Mesenchymal stem cell (in vitro differentiated cells and primary cell): ENCODE measurements around the gene ORM1.

Experiments used
- DNase-seq: peaks from one replicate; pipeline ENCODE4 v3.0.0-alpha.2; 2013
- H2AFZ ChIP-seq: one replicate; pipeline ENCODE4 v1.6.1; 2013; ENCODE audit warnings: low read depth, mild to moderate bottlenecking, control low read depth, inconsistent platforms, low read length, moderate library complexity
- H2AK5ac ChIP-seq: 2 replicates; pipeline ENCODE4 v1.6.1; 2013; ENCODE audit warnings: low read length, moderate library complexity, mild to moderate bottlenecking, inconsistent platforms; ENCODE audit not compliant: severe bottlenecking
- H2BK120ac ChIP-seq: one replicate; pipeline ENCODE4 v1.6.1; 2013; ENCODE audit warnings: low read depth, mild to moderate bottlenecking, inconsistent platforms, low read length, moderate library complexity
- H2BK12ac ChIP-seq, 2 experiments: one replicate each; pipeline ENCODE4 v1.6.1; 2013; ENCODE audit warnings: inconsistent platforms in 2 of 2, low read length in 2 of 2, mild to moderate bottlenecking in 2 of 2, moderate library complexity in 2 of 2, control low read depth in 1 of 2
- H2BK15ac ChIP-seq: one replicate; pipeline ENCODE4 v1.6.1; 2013; ENCODE audit warnings: mild to moderate bottlenecking, low read depth, inconsistent platforms; ENCODE audit not compliant: poor library complexity, severe bottlenecking
- H2BK5ac ChIP-seq: 2 replicates; pipeline ENCODE4 v1.6.1; 2013; ENCODE audit warnings: low read depth, mild to moderate bottlenecking, low read length, control low read depth, inconsistent platforms; ENCODE audit not compliant: poor library complexity, severe bottlenecking
- H3K14ac ChIP-seq, 2 experiments: one replicate each; pipeline ENCODE4 v1.6.1; 2013; ENCODE audit warnings: inconsistent platforms in 2 of 2, low read length in 2 of 2, control low read depth in 1 of 2, mild to moderate bottlenecking in 1 of 2, moderate library complexity in 1 of 2
- H3K18ac ChIP-seq, 2 experiments: one replicate each; pipeline ENCODE4 v1.6.1; 2013; ENCODE audit warnings: inconsistent platforms in 2 of 2, low read length in 2 of 2, control low read depth in 1 of 2, low read depth in 1 of 2, mild to moderate bottlenecking in 1 of 2
- H3K23ac ChIP-seq, 2 experiments: one replicate each; pipeline ENCODE4 v1.6.1; 2013; ENCODE audit warnings: inconsistent platforms in 2 of 2, low read length in 2 of 2, mild to moderate bottlenecking in 2 of 2, moderate library complexity in 2 of 2, control low read depth in 1 of 2
- H3K27ac ChIP-seq: 2 replicates; pipeline ENCODE4 v1.5.1; 2013; ENCODE audit warnings: mild to moderate bottlenecking, moderate library complexity, low read length, control low read depth, inconsistent platforms; ENCODE audit not compliant: poor library complexity, severe bottlenecking
- H3K27me3 ChIP-seq, 2 experiments: 2 replicates each; pipeline versions ENCODE4 v1.6.1 to v1.7.0; 2013; ENCODE audit warnings: low read length in 2 of 2, mild to moderate bottlenecking in 2 of 2, moderate library complexity in 2 of 2, control low read depth in 1 of 2, inconsistent platforms in 1 of 2; ENCODE audit not compliant: control insufficient read depth in 1 of 2, insufficient read depth in 1 of 2
- H3K36me3 ChIP-seq, 2 experiments: 2 replicates each; pipeline versions ENCODE4 v1.6.1 to v1.7.0; 2013; ENCODE audit warnings: low read length in 2 of 2, control low read depth in 1 of 2, inconsistent platforms in 1 of 2, low read depth in 1 of 2, mild to moderate bottlenecking in 1 of 2; ENCODE audit not compliant: insufficient read depth in 2 of 2, control insufficient read depth in 1 of 2
- H3K4ac ChIP-seq, 2 experiments: one replicate each; pipeline ENCODE4 v1.6.1; 2013; ENCODE audit warnings: inconsistent platforms in 2 of 2, low read length in 2 of 2, mild to moderate bottlenecking in 2 of 2, moderate library complexity in 2 of 2, control low read depth in 1 of 2, low read depth in 1 of 2
- H3K4me1 ChIP-seq: 2 replicates; pipeline ENCODE4 v1.6.1; 2013; ENCODE audit warnings: low read depth, low read length, control low read depth; ENCODE audit not compliant: control insufficient read depth, insufficient read depth
- H3K4me2 ChIP-seq: 2 replicates; pipeline ENCODE4 v1.6.1; 2013; ENCODE audit warnings: low read length, mild to moderate bottlenecking, inconsistent platforms; ENCODE audit not compliant: poor library complexity, severe bottlenecking
- H3K4me3 ChIP-seq, 2 experiments: 2 replicates each; pipeline versions ENCODE4 v1.5.1 to v1.7.0; 2013; ENCODE audit warnings: low read length in 2 of 2, mild to moderate bottlenecking in 2 of 2, control low read depth in 1 of 2, low read depth in 1 of 2; ENCODE audit not compliant: insufficient read depth in 1 of 2
- H3K79me1 ChIP-seq: replicated peaks from 2 replicates; pipeline ENCODE4 v1.6.1; 2013; ENCODE audit warnings: mild to moderate bottlenecking, control low read depth, low read length, inconsistent platforms; ENCODE audit not compliant: poor library complexity, severe bottlenecking
- H3K9ac ChIP-seq: 2 replicates; pipeline ENCODE4 v1.7.0; 2013; ENCODE audit warnings: mild to moderate bottlenecking, low read length, moderate library complexity
- H3K9me3 ChIP-seq: 2 replicates; pipeline ENCODE4 v1.7.0; 2013; ENCODE audit warnings: mild to moderate bottlenecking, low read length; ENCODE audit not compliant: control insufficient read depth
- H4K8ac ChIP-seq: one replicate; pipeline ENCODE4 v1.6.1; 2013; ENCODE audit warnings: inconsistent platforms, mild to moderate bottlenecking, low read length, moderate library complexity
- H4K91ac ChIP-seq: one replicate; pipeline ENCODE4 v1.6.1; 2013; ENCODE audit warnings: mild to moderate bottlenecking, low read length, inconsistent platforms
- WGBS: methylation state at CpG from one replicate; pipeline ENCODE4 v1.1.7; 2013; ENCODE audit warnings: mixed read lengths; 5-methylcytosine and 5-hydroxymethylcytosine counted together

The ORM1 gene

DNA sequence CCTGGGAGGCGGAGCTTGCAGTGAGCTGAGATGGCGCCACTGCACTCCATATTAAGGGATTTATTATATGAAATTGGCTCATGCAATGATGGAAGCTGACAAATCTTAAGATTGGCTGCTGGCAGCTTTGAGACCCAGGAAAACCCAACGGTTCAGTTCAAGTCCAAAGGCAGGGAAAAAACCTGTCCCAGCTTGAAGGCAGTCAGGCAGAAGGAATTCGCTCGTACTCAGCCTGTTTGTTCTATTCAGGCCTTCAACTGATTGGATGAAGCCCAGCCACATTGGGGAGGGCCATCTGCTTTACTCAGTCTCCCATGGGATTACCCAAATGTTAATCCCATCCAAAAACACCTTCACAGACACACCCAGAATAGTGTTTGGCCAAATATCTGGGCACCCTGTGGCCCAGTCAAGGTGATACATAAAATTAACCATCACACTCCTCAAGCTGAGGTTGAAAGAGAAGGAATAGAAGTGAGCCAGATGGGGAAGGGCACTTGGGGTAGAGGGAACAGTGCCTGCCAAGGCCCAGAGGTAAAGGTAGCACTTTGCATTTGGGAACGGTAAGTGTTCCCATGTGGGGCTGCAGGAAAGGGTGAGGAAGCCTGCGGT, 8.5 kb upstream of the ORM1 start:
- H3K14ac ChIP-seq, result no peak overlapping the region
- H3K79me1 ChIP-seq, result no peaks in the 10 kb centered on the region
- H3K9ac ChIP-seq, result no peak overlapping the region
- no peak overlapping the region for H2BK120ac ChIP-seq
- H3K18ac ChIP-seq, result no peak overlapping the region
- no peak overlapping the region for H2AK5ac ChIP-seq
- no peak overlapping the region for H3K23ac ChIP-seq
- H3K36me3 ChIP-seq, result peaks cover 5 to 18% of the 10 kb centered on the region in 2 experiments
- H3K9me3 ChIP-seq, result no peaks in the 10 kb centered on the region
- no peak overlapping the region for H3K27ac ChIP-seq
- peaks cover 3% of the 10 kb centered on the region for H3K4me1 ChIP-seq
- 86% methylated on average over 7 of the region's 7 CpGs for WGBS
- H3K4me2 ChIP-seq, result no peak overlapping the region
- H2BK12ac ChIP-seq, result no peak overlapping the region
- no peak for DNase-seq
- H2BK5ac ChIP-seq, result no peak overlapping the region
- no peak overlapping the region for H3K4me3 ChIP-seq
- H4K8ac ChIP-seq, result no peak overlapping the region
- H4K91ac ChIP-seq, result no peak overlapping the region
- H2AFZ ChIP-seq, result no peak overlapping the region
- H3K4ac ChIP-seq, result no peak overlapping the region
- no peak overlapping the region for H2BK15ac ChIP-seq
- H3K27me3 ChIP-seq, result peaks cover 0 to 5% of the 10 kb centered on the region in 2 experiments

GRCh38 chr9:114314881-114315722, 7.8 kb upstream of the ORM1 start:
- Histone ChIP-seq H3K36me3 (peaks cover 5 to 18% of the 10 kb centered on the region in 2 experiments), H2AFZ (no peak overlapping the region), H4K91ac (no peak overlapping the region), H2BK120ac (no peak overlapping the region), H2BK15ac (no peak overlapping the region), H3K4me3 (no peak overlapping the region), H2BK12ac (no peak overlapping the region), H3K18ac (no peak overlapping the region), H3K27ac (no peak overlapping the region), H3K9me3 (no peaks in the 10 kb centered on the region), H3K23ac (no peak overlapping the region), H2AK5ac (no peak overlapping the region), H3K4ac (no peak overlapping the region), H3K27me3 (peaks cover 0 to 5% of the 10 kb centered on the region in 2 experiments), H3K4me1 (peaks cover 3% of the 10 kb centered on the region), H3K14ac (no peak overlapping the region), H3K9ac (no peak overlapping the region), H2BK5ac (no peak overlapping the region), H3K79me1 (no peaks in the 10 kb centered on the region), H3K4me2 (no peak overlapping the region), H4K8ac (no peak overlapping the region)
- 95% methylated on average over 8 of the region's 8 CpGs for WGBS
- DNase-seq, result no peak

DNA sequence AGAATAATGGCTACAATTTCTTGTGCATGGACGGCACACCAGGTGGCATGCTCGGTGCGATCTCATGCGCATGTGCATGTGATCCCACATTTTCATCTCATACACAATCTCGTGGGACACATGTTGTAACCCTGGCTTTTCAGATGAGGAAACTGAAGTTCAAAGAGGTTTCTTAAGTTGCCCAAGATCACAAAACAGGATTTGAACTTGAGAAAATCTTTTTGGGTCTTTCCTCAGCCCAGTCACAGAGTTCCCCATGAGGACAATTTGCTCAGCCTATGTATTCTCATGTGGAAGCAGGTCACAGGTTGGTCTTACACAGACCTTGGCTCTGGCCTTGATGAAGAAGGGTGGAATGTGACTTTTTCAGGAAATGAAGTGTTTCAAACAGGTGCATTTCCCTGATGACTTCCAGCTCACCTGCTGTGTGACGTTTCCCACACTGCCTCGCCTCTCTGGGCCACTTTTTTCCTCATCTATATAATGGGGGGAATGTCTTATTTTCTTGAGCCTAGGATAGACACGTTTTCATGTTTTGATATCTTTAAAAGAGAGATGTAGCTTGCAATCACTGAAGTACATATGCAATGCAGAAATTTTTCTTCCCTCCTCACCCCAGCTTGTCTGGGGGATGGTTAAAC, 7.1 kb upstream of the ORM1 start:
- Histone ChIP-seq H2AFZ (no peak overlapping the region), H3K9ac (no peak overlapping the region), H2BK5ac (no peak overlapping the region), H3K4me2 (no peak overlapping the region), H3K79me1 (no peaks in the 10 kb centered on the region), H2BK120ac (no peak overlapping the region), H3K9me3 (no peaks in the 10 kb centered on the region), H2BK15ac (no peak overlapping the region), H3K23ac (no peak overlapping the region), H3K27ac (no peak overlapping the region), H3K14ac (no peak overlapping the region), H3K18ac (no peak overlapping the region), H3K4me3 (no peak overlapping the region), H3K4me1 (peaks cover 4% of the 10 kb centered on the region), H4K8ac (no peak overlapping the region), H2BK12ac (no peak overlapping the region), H3K4ac (no peak overlapping the region), H2AK5ac (no peak overlapping the region), H4K91ac (no peak overlapping the region), H3K27me3 (peaks cover 0 to 5% of the 10 kb centered on the region in 2 experiments), H3K36me3 (peaks cover 0 to 13% of the 10 kb centered on the region in 2 experiments)
- no peak for DNase-seq
- WGBS, result over 99% methylated on average over 7 of the region's 8 CpGs

- Histone ChIP-seq H3K4me2 (no peak overlapping the region), H3K79me1 (no peaks in the 10 kb centered on the region), H3K9me3 (no peaks in the 10 kb centered on the region), H3K36me3 (peaks cover 0 to 8% of the 10 kb centered on the region in 2 experiments), H3K4ac (no peak overlapping the region), H3K4me1 (peaks cover 6% of the 10 kb centered on the region), H3K18ac (peak overlapping the region in 1 of 2 experiments; percentile 4), H2BK15ac (no peak overlapping the region), H3K27ac (no peak overlapping the region), H3K14ac (no peak overlapping the region), H3K9ac (no peak overlapping the region), H2AFZ (no peak overlapping the region), H3K23ac (no peak overlapping the region), H2BK5ac (no peak overlapping the region), H2AK5ac (no peak overlapping the region), H3K27me3 (peaks cover 0 to 5% of the 10 kb centered on the region in 2 experiments), H4K91ac (peak overlapping the region; percentile 28), H4K8ac (no peak overlapping the region), H3K4me3 (no peak overlapping the region), H2BK120ac (no peak overlapping the region), H2BK12ac (no peak overlapping the region)
- no peak for DNase-seq
- 91% methylated on average over 6 of the region's 10 CpGs for WGBS
Observed at GRCh38 chr9:114316605-114317230, 6.2 kb upstream of the ORM1 start.
